ENCODE data around the gene IL12A.

Gene IL12A

GRCh38 chr3:160010578-160010977 lies 21.9 kb downstream of the IL12A start:
- TF ChIP-seq CTCF (conservative IDR thresholded peaks at IDR 0.05; ENCODE audit: low read depth, low read length): no peak
- DNase-seq (ENCODE audit: low read depth): no peak
- no peak overlapping the region for H3K4me3 ChIP-seq (ENCODE audit: low read length)

GRCh38 chr3:160012108-160012507 lies 23.5 kb downstream of the IL12A start:
- no peak overlapping the region for H3K4me3 ChIP-seq (ENCODE audit: low read length)
- DNase-seq (ENCODE audit: low read depth): no peak
- TF ChIP-seq CTCF (conservative IDR thresholded peaks at IDR 0.05; ENCODE audit: low read depth, low read length): no peak

- no peak for DNase-seq (ENCODE audit: low read depth)
Observed at GRCh38 chr3:160016972-160017371, 28.3 kb downstream of the IL12A start.

GRCh38 chr3:160018959-160019358 lies 30.3 kb downstream of the IL12A start:
- DNase-seq (ENCODE audit: low read depth): no peak
- H3K4me3 ChIP-seq (ENCODE audit: low read length): no peak overlapping the region
- no peak for TF ChIP-seq CTCF (conservative IDR thresholded peaks at IDR 0.05; ENCODE audit: low read depth, low read length)

More at GRCh38 chr3:160016972-160017371, 28.3 kb downstream of the IL12A start:
- no peak for TF ChIP-seq CTCF (conservative IDR thresholded peaks at IDR 0.05; ENCODE audit: low read depth, low read length)
- no peak overlapping the region for H3K4me3 ChIP-seq (ENCODE audit: low read length)

GRCh38 chr3:160020057-160020711 lies 31.5 kb downstream of the IL12A start:
- no peak for TF ChIP-seq CTCF (conservative IDR thresholded peaks at IDR 0.05; ENCODE audit: low read depth, low read length)
- no peak overlapping the region for H3K4me3 ChIP-seq (ENCODE audit: low read length)
- DNase-seq (ENCODE audit: low read depth): no peak

- H3K4me3 ChIP-seq (ENCODE audit: low read length): no peak overlapping the region
- no peak for DNase-seq (ENCODE audit: low read depth)
- TF ChIP-seq CTCF (conservative IDR thresholded peaks at IDR 0.05; ENCODE audit: low read depth, low read length): no peak
Observed at GRCh38 chr3:160022068-160022467, 33.4 kb downstream of the IL12A start.

GRCh38 chr3:160023476-160023875 lies 34.8 kb downstream of the IL12A start:
- TF ChIP-seq CTCF (conservative IDR thresholded peaks at IDR 0.05; ENCODE audit: low read depth, low read length): no peak
- no peak overlapping the region for H3K4me3 ChIP-seq (ENCODE audit: low read length)
- no peak for DNase-seq (ENCODE audit: low read depth)
